GM04503 (cell line): ENCODE results near the gene FGFR3.

Experiments
- DNase-seq: peaks from one replicate; pipeline ENCODE4 v3.0.0-alpha.2; 2012; ENCODE audit warnings: low read depth

FGFR3 gene

GRCh38 chr4:1802720-1803522 is 9.8 kb downstream of the FGFR3 start:
- no peak for DNase-seq

GRCh38 chr4:1803523-1804423 is 10.7 kb downstream of the FGFR3 start:
- DNase-seq: no peak

- DNase-seq: no peak
These were observed 11.8 kb downstream of the FGFR3 start for GRCh38 chr4:1804638-1805492.

- no peak for DNase-seq
These were observed 12.6 kb downstream of the FGFR3 start for GRCh38 chr4:1805493-1806222.

GRCh38 chr4:1806223-1806564 is 13.1 kb downstream of the FGFR3 start:
- no peak for DNase-seq

- DNase-seq: no peak
These were observed 13.7 kb downstream of the FGFR3 start for GRCh38 chr4:1806596-1807331.

GRCh38 chr4:1807332-1807777 is 14.3 kb downstream of the FGFR3 start:
- no peak for DNase-seq

GRCh38 chr4:1808396-1808795 is 15.3 kb downstream of the FGFR3 start:
- DNase-seq: no peak

- DNase-seq: no peak
These were observed 16.0 kb downstream of the FGFR3 start for GRCh38 chr4:1808851-1809753.

GRCh38 chr4:1809754-1810502 is 16.8 kb downstream of the FGFR3 start:
- no peak for DNase-seq

GRCh38 chr4:1810765-1811164 is 17.7 kb downstream of the FGFR3 start:
- no peak for DNase-seq

- no peak for DNase-seq
These were observed 19.6 kb downstream of the FGFR3 start for GRCh38 chr4:1812720-1813119.

- no peak for DNase-seq
These were observed 20.1 kb downstream of the FGFR3 start for GRCh38 chr4:1813231-1813630.

- DNase-seq: no peak
These were observed 20.8 kb downstream of the FGFR3 start for GRCh38 chr4:1813915-1814314.

GRCh38 chr4:1814453-1814852 is 21.4 kb downstream of the FGFR3 start:
- no peak for DNase-seq

GRCh38 chr4:1815096-1815996 is 22.3 kb downstream of the FGFR3 start:
- no peak for DNase-seq

- DNase-seq: no peak
These were observed 23.1 kb downstream of the FGFR3 start for GRCh38 chr4:1815997-1816860.
